Measurements from ENCODE around the gene BLNK.

DNA sequence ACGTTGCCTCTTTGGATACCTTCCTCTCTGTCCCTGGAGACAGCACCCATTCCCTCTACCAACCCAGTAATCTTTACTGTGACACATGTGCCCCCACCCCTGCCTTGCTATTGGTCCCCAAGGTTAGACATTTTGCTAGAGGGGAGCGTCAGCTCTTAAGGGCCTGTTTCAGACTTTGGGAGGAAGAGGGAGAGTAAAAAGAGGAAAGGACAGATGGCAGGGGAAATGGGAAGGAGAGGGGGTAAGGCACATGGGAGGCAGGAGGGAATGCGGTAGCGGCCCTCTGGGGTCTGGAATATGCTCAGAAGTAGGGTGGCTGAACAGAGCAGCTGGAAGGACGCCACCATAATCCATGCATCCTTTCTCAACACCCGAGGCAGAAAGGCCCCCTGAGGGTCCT lies 12.2 kb downstream of the BLNK start:
- TF ChIP-seq, protein P1, sequence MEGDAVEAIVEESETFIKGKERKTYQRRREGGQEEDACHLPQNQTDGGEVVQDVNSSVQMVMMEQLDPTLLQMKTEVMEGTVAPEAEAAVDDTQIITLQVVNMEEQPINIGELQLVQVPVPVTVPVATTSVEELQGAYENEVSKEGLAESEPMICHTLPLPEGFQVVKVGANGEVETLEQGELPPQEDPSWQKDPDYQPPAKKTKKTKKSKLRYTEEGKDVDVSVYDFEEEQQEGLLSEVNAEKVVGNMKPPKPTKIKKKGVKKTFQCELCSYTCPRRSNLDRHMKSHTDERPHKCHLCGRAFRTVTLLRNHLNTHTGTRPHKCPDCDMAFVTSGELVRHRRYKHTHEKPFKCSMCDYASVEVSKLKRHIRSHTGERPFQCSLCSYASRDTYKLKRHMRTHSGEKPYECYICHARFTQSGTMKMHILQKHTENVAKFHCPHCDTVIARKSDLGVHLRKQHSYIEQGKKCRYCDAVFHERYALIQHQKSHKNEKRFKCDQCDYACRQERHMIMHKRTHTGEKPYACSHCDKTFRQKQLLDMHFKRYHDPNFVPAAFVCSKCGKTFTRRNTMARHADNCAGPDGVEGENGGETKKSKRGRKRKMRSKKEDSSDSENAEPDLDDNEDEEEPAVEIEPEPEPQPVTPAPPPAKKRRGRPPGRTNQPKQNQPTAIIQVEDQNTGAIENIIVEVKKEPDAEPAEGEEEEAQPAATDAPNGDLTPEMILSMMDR (IDR thresholded peaks at IDR 0.05) = no peak
- no peak for TF ChIP-seq EZH2 (IDR thresholded peaks at IDR 0.05; ENCODE audit: borderline replicate concordance, insufficient read depth, low read depth, low read length, poor library complexity, severe bottlenecking)

Measured in B cell (primary cell).